Femur (tissue), 1 donor: ENCODE data around the gene PKIB.

ENCODE experiments used
- DNase-seq: peaks from one replicate; pipeline ENCODE4 v3.0.0-alpha.2; 2017

The PKIB gene

DNA sequence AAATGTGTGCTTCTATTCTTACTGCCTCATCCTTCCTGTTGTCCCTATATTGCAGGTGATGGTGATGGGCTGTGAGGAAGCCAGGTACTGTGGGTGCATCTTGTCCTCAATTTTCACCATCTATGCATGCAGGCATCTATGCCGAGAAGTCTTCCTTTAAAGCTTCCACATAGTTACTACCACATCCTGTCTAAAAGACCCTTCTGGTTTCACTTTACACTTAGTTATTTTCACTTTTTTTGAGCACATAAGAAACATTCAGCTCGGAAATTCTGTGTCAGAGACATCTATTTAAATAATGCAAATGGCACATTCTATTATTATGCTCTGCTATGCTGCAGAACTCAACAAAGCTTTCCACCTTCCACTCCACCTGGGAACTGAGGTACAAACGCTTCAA is 141.1 kb downstream of the PKIB start:
- no peak for DNase-seq

DNA sequence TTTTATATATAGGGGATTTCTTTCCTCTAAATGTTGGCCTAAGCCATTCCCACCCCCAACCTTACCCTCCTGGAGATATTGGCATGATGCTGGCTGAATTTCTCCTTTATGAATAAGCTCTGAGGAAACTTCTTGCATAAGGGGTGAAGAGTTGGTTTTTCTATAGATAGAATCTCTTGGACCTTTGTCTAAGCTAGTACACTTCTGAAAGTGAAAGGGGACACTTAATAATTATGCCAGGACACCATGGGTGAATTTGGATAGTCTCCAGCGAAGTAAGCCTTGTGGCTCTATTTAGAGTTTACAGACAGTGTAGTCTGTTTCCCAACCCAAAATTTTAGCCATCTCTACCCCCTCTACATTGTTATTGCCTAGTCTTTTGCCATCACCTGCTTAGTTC is 142.3 kb downstream of the PKIB start:
- DNase-seq = no peak

DNA sequence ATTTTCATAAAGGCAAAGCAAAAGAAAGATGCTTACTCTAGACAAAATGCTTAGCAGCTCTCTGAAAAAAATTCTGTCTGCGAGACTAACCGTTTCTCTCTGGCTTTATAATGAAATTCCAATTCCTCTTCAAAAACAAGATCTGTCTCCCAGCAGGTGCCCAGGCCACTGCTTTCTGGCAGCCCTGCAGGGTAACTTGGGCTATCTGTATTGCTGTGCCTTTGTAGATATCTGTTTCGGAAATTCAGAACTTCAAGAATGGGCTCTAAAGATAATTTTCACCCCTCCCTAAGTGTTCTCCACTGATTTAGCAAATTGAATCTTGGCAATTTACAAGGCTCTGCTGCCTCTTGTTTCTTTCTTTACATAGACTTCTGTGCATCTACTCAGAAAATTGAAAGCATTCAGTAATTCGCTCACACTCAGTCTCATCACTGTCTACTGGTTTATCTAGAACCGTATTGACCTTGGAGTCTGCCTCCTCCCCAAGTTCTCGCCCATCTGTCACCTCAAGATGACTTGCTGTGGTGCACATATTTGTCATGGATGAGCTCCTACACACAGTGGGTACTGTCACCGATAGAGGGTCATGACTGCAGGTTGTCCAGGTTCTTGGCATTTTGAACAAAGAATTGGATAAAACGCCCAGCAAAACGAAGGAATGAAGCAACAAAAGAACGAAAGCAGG is 142.9 kb downstream of the PKIB start:
- DNase-seq = no peak

DNA sequence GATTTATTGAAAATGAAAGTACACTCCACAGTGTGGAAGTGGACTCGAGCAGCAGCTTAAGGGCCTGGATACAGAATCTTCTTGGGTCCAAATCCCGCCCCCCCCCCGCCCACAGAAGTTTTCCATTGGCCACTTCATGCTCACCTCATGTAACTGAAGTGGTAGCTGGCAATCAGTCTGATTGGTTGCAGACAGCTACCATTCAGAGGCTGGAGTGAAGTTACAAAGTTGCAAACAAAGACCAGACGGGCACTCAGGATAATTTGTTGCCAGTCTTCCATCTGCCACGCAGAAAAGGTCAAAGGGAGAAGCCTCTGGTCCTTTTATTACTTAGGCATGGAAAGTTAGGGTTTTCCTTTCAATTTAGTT is 143.5 kb downstream of the PKIB start:
- no peak for DNase-seq

DNA sequence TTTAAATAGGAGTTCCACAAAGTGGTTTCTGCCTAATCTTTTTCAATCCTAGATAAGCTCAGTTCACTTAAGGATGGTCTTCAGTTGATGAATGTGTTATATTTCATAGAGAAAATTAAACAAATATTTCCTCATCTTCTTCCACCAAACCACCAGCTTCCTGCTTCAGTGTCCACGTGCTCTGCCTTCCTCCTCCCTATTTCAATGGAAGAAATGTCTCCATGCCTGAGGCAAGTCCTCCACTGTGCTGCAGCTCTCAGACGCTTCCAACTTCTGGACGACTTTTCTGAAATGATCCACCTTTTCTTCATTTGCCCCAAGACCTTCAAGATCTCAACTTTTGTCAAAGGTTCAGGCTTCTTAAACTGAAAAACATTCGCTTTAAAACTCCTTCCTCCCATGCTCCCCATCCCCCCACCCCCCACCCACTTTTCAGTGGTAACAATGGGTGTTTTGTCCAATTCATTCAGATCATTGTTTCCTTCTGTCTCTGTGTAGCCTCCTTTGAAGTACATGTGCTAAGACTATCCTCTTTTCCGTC is 144.1 kb downstream of the PKIB start:
- no peak for DNase-seq

DNA sequence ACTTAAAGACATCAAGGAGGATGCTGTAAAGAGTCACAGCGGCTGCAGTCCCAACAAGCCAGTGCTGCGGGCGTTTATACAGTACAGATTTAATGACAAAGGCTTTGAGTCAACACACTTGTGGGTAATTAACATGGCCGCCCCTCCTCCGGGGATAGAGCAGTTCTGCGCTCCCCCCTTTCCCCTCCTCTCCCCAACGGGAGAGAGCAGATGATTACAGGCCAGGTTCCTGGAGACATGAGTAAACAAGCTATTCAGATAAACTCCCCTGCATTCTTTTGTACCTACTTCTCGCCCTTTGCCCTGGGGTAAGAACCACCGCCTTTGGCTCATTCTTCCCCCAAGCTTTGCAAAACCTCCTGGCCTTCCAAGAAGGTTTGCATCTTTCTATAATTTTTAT is 145.7 kb downstream of the PKIB start:
- DNase-seq = no peak

DNA sequence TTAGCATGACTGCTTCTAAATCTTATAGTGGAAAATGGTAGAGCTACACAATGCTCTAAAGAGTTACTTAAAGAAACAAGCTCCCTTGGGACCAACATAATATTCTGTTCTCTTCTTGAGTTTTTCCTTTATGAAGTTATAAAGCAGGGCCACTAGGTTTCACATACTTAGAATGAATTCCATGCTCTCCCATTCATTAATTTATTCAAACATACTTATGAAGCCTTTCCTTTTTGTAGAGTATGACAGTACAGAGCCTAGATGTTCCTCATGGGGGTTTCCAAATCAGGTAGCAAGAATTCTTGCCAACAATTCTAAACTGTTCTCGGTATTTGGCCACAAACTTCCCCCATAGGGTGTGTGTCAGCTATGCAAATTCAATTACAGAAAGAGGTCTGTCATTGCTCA is 148.7 kb downstream of the PKIB start:
- no peak for DNase-seq

DNA sequence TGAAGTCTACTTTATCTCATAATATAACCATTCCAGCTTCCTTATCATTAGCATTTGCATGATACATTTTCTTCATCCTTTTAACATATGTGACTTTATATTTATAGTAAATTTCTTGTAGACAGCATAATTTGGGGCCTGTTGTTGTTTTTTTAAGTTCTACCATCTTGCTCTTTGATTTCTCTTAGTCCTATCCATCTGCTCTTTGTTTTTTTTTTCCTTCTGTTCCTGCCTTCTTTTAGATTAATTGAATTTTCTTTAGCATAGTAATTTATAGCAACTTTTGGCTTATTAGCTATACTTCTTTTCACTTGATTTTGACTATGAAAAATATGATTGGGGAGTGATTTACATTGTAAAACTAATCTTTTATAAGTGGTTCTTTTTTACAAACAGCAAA is 150.1 kb downstream of the PKIB start:
- no peak for DNase-seq

DNA sequence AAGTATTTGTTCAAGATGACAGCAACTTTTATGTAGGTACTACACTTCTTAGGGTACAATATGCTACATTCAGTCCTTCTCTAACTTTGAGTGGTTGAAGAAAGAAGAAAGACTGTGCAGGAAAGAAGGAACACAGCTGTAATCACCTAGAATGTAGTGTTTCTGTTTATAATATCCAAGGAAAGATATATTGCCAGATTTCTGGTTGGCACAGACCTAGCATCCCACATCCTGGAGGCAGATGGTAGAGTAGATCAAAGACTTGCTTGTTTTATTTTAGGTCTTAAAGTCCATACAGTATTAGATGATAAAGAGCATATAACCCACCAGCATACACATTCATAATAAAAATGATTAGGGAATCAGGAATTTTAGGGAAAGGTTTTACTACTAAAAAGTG is 156.1 kb downstream of the PKIB start:
- DNase-seq = no peak

DNA sequence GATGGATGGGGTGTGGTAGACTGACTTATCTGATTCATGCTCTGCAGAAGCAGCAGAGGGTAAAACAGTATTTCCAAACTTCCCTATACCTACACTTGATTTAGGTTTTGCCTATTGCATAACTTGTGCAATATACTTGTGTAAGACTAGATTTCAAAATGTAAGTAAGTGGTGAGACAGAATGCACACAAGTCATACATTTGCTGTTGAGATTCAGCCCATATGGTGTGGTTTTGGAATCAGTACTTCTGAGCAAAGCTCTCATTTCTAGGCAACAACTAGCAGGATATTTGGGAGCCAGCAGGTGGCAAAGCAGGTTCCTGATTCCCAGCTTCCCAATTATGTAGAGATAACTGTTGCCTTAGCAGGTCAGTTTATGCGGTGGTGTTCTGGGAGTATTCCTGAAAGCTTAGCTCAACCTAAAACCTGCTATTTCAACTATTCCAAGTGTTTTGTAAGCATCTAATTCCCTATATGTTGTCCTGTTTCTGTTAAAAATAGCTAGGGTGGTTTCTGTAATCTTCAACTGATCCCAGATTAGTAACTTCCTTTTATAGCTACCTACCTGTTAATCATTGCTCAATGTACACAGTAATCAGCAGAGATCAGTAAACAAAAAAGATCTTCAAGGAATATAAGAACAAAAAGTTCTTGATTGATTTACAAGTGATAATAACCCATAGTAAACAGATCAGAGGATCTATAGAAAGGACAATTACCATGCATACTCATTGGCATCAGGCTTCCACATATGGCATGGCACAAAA is 160.8 kb downstream of the PKIB start:
- no peak for DNase-seq

DNA sequence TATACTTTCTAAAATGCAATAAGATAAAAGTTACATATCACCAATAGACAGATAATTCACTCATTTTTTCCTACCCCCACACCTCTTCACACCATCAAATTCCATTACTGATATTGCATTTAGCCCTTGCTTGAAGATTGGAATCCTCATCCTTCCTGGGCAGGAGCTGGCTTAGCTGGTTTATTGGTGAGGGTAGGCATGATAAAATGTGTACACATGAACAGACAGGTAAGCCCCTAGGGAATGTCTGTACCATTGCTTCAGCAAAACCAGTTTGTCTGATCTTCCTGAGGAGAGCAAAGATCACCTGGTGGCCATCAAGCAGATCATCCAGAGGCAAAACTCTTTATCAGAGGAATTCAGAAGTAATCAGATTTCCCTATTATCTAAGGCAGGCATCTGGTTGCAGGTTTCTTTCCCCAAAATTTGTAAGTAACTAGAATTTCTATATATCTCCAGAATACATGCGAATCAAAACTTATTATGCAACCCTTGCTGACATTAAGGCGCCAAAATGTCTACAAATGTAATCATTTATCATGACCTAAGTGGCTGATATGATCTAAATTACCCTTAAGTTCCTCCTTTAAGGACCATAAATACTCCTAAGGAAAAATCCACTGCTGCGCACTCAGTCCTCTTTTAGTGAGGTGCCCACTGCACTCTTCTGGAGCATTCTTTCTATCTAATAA is 162.7 kb downstream of the PKIB start:
- no peak for DNase-seq
